ENCODE data around the gene HIVEP3.

The HIVEP3 gene

DNA sequence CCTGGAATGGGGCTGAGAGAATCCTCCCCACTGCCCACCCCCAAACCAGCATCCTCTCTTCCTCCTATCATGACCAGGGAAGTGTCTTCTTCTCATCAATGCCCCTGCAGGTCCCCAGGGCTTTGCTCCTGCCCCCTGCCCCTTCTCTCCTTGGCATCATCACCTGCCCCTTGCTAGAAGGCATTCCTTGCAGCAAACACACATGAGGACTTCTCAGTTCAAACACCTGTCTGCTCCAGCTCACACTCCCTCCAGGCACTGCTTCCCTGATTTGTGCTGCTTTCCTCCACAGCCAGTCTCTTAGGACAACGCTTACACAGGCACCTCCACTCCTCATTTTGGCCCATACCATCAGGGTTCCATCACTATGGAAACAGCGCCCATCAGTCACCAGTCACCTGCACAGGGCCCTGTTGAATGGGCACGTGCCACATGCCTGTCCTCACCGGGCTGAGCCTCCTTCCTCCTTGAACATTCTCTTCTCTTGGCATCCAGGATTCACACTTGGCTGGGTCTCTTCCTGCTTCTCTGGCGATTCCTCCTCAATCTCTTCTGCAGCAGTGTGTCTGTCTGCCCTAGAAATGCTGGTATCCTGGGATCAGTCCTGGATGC, 352.3 kb downstream of the HIVEP3 start:
- DNase-seq (ENCODE audit: low read depth in 1 of 2, low spot score in 1 of 2): no peak
- no peak for TF ChIP-seq SPI1 (IDR thresholded peaks at IDR 0.05; ENCODE audit: borderline replicate concordance, low read depth)
- TF ChIP-seq GABPA (IDR thresholded peaks at IDR 0.05; ENCODE audit: low read depth): no peak
- TF ChIP-seq, protein P1, sequence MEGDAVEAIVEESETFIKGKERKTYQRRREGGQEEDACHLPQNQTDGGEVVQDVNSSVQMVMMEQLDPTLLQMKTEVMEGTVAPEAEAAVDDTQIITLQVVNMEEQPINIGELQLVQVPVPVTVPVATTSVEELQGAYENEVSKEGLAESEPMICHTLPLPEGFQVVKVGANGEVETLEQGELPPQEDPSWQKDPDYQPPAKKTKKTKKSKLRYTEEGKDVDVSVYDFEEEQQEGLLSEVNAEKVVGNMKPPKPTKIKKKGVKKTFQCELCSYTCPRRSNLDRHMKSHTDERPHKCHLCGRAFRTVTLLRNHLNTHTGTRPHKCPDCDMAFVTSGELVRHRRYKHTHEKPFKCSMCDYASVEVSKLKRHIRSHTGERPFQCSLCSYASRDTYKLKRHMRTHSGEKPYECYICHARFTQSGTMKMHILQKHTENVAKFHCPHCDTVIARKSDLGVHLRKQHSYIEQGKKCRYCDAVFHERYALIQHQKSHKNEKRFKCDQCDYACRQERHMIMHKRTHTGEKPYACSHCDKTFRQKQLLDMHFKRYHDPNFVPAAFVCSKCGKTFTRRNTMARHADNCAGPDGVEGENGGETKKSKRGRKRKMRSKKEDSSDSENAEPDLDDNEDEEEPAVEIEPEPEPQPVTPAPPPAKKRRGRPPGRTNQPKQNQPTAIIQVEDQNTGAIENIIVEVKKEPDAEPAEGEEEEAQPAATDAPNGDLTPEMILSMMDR (IDR thresholded peaks at IDR 0.05; ENCODE audit: insufficient read depth, low read length): no peak
- TF ChIP-seq POLR2AphosphoS5 (IDR thresholded peaks at IDR 0.05; ENCODE audit: low read depth): no peak
- TF ChIP-seq, protein P2, sequence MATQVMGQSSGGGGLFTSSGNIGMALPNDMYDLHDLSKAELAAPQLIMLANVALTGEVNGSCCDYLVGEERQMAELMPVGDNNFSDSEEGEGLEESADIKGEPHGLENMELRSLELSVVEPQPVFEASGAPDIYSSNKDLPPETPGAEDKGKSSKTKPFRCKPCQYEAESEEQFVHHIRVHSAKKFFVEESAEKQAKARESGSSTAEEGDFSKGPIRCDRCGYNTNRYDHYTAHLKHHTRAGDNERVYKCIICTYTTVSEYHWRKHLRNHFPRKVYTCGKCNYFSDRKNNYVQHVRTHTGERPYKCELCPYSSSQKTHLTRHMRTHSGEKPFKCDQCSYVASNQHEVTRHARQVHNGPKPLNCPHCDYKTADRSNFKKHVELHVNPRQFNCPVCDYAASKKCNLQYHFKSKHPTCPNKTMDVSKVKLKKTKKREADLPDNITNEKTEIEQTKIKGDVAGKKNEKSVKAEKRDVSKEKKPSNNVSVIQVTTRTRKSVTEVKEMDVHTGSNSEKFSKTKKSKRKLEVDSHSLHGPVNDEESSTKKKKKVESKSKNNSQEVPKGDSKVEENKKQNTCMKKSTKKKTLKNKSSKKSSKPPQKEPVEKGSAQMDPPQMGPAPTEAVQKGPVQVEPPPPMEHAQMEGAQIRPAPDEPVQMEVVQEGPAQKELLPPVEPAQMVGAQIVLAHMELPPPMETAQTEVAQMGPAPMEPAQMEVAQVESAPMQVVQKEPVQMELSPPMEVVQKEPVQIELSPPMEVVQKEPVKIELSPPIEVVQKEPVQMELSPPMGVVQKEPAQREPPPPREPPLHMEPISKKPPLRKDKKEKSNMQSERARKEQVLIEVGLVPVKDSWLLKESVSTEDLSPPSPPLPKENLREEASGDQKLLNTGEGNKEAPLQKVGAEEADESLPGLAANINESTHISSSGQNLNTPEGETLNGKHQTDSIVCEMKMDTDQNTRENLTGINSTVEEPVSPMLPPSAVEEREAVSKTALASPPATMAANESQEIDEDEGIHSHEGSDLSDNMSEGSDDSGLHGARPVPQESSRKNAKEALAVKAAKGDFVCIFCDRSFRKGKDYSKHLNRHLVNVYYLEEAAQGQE (IDR thresholded peaks at IDR 0.05; ENCODE audit: insufficient replicate concordance, low read depth): no peak
- H3K27me3 ChIP-seq (ENCODE audit: insufficient read depth, poor library complexity, severe bottlenecking): no peaks in the 10 kb centered on the region
- no peak overlapping the region for H3K4me3 ChIP-seq (replicated peaks; ENCODE audit: insufficient read depth, low read length)
- no peak overlapping the region for H3K27ac ChIP-seq (replicated peaks)

DNA sequence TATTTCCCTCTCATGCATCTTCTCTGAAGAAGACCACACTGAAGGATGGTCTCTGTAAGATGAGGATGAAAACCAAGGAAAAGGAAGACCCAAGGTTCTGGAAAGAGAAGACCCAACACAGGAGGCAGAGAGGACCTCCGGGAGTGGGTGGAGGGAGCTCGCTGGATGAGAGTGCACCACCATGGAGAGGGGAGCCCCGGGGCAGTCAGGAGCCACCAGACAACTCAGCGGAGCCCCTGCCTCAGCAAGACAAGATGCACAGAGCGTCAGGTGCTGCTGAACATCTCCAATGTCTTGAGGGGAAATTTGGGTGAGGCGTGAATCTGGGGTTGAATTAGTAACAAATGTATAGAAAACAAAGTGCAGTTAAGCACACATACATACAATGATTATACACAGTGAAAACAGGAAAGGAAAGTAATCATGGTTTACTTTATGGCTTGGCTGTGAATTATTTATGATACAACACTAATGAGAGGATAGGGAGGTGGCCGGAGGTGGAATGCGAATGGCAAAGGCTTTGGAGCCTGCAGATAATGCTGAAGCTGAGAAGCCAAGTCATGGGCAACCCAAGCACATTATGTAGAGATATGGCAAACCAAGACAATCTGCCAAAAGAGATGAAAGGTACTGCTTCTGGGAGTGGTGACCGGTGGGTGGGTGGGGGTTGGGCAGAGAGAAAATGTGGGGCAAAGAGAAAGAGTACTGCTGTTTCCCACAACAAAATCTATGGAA, 353.8 kb downstream of the HIVEP3 start:
- Histone ChIP-seq H3K27me3 (ENCODE audit: insufficient read depth, poor library complexity, severe bottlenecking) (no peaks in the 10 kb centered on the region), H3K4me3 (replicated peaks; ENCODE audit: insufficient read depth, low read length) (no peak overlapping the region), H3K27ac (replicated peaks) (no peak overlapping the region)
- no peak for DNase-seq (ENCODE audit: low read depth in 1 of 2, low spot score in 1 of 2)
- TF ChIP-seq, protein P1 (IDR thresholded peaks at IDR 0.05; ENCODE audit: insufficient read depth, low read length): no peak
- TF ChIP-seq, protein P2 (IDR thresholded peaks at IDR 0.05; ENCODE audit: insufficient replicate concordance, low read depth): no peak
- TF ChIP-seq POLR2AphosphoS5 (IDR thresholded peaks at IDR 0.05; ENCODE audit: low read depth): no peak

DNA sequence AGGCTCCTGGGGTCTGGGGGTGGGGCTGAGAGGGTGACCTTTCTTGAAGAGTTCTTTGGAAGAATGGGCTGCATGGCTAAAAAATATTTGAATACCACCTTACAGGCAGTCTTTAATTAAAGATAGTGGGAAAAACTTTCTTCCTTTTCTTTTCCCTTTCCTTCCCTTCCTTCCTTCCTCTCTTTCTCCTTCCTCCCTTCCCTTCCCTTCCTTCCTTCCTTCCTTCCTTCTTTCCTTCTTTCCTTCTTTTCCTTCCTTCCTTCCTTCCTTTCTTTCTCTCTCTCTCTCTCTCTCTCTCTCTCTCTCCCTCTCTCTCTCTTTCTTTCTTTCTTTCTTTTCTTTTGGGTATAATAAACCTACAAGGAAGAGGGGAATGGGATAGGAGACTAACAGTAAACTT, 356.4 kb downstream of the HIVEP3 start:
- TF ChIP-seq, protein P2 (IDR thresholded peaks at IDR 0.05; ENCODE audit: insufficient replicate concordance, low read depth): no peak
- TF ChIP-seq POLR2AphosphoS5 (IDR thresholded peaks at IDR 0.05; ENCODE audit: low read depth): no peak
- no peak for TF ChIP-seq GABPA (IDR thresholded peaks at IDR 0.05; ENCODE audit: low read depth)
- TF ChIP-seq SPI1 (IDR thresholded peaks at IDR 0.05; ENCODE audit: borderline replicate concordance, low read depth): no peak
- TF ChIP-seq, protein P1 (IDR thresholded peaks at IDR 0.05; ENCODE audit: insufficient read depth, low read length): no peak
- Histone ChIP-seq H3K27ac (replicated peaks) (no peak overlapping the region), H3K27me3 (ENCODE audit: insufficient read depth, poor library complexity, severe bottlenecking) (no peaks in the 10 kb centered on the region), H3K4me3 (replicated peaks; ENCODE audit: insufficient read depth, low read length) (no peak overlapping the region)
- no peak for DNase-seq (ENCODE audit: low read depth in 1 of 2, low spot score in 1 of 2)
